HL-60 (cell line): ENCODE measurements around the gene DTNBP1.
"Not testable (repeated sequence)": the region's sequence is repeated elsewhere in the genome, so short reads cannot be mapped to it uniquely, and the experiment has no call there.

Source experiments
- POLR2AphosphoS5 ChIP-seq: IDR thresholded peaks from 2 replicates; pipeline ENCODE4 v1.6.1; 2012; ENCODE audit warnings: low read depth
- TF ChIP-seq, protein P1 (sequence below): IDR thresholded peaks from one replicate; pipeline ENCODE4 v1.5.1; 2011; ENCODE audit warnings: low read length, control low read depth, inconsistent platforms; ENCODE audit not compliant: insufficient read depth

DNA sequence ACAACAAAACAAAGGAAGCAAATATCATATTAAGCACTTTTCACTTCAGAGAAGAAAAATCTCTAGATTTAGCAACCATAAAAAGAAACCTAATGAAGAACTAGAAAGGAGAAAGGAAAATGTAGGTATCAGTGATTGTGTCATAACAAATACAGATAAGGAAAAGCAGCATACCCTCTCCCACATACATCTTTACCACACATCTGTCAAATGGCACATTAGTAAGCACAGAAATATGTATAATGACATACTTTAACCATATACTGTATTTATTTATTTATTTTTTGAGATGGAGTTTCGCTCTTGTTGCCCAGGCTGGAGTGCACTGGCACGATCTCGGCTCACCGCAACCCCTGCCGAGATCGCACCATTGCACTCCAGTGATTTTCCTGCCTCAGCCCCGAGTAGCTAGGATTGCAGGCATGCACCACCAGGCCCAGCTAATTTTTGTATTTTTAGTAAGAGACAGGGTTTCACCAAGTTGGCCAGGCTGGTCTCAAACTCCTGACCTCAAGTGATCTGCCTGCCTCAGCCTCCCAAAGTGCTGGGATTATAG is 12.7 kb downstream of the DTNBP1 start:
- TF ChIP-seq, protein P1, sequence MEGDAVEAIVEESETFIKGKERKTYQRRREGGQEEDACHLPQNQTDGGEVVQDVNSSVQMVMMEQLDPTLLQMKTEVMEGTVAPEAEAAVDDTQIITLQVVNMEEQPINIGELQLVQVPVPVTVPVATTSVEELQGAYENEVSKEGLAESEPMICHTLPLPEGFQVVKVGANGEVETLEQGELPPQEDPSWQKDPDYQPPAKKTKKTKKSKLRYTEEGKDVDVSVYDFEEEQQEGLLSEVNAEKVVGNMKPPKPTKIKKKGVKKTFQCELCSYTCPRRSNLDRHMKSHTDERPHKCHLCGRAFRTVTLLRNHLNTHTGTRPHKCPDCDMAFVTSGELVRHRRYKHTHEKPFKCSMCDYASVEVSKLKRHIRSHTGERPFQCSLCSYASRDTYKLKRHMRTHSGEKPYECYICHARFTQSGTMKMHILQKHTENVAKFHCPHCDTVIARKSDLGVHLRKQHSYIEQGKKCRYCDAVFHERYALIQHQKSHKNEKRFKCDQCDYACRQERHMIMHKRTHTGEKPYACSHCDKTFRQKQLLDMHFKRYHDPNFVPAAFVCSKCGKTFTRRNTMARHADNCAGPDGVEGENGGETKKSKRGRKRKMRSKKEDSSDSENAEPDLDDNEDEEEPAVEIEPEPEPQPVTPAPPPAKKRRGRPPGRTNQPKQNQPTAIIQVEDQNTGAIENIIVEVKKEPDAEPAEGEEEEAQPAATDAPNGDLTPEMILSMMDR: not testable (repeated sequence)
- TF ChIP-seq POLR2AphosphoS5: not testable (repeated sequence)
